A673 (cell line): Measurements from ENCODE around the gene LAMA5.

Experiments
- CTCF ChIP-seq: fragments of 300-800, 200-600 bp; sonication (generic); conservative IDR thresholded peaks from 2 replicates; pipeline ENCODE4 v1.5.1; 2017; ENCODE audit warnings: low read depth, mild to moderate bottlenecking, antibody characterized with exemption, low read length, moderate library complexity, mixed read lengths
- EZH2 ChIP-seq: fragments of 200-600 bp; sonication (generic); IDR thresholded peaks from 2 replicates; pipeline ENCODE4 v1.6.1; 2017; ENCODE audit warnings: borderline replicate concordance, low read depth, mild to moderate bottlenecking, mixed read lengths, antibody characterized with exemption, low read length; ENCODE audit not compliant: poor library complexity, severe bottlenecking

GRCh38 chr20:62360854-62361798 lies 6.0 kb downstream of the LAMA5 start:
- TF ChIP-seq CTCF (no peak), EZH2 (no peak)
